ENCODE measurements around the gene LYRM9.

GRCh38 chr17:27849474-27850185 is 43.5 kb downstream of the LYRM9 start:
- TF ChIP-seq EZH2phosphoT487 (IDR thresholded peaks at IDR 0.05): no peak
- no peak for TF ChIP-seq CTCF (IDR thresholded peaks at IDR 0.05)
- no peak for TF ChIP-seq EZH2 (IDR thresholded peaks at IDR 0.05)
